ENCODE data around the gene ALX4. TPM values are rescaled to one million over a fixed set of nuclear protein-coding genes. Genes with fewer than 3 reads are reported as not detected.
A peak's percentile ranks its signal among the peaks of the same experiment; 100 is the strongest.

The ALX4 gene
- polyA plus RNA-seq, 1 donor from 2014 or later, result not detected

- H3K4me3 Mint-ChIP-seq, result no peak overlapping the region
- no peaks in the 10 kb centered on the region for H3K36me3 Mint-ChIP-seq
- H3K27ac Mint-ChIP-seq, result no peak overlapping the region
- H3K4me1 Mint-ChIP-seq, result peaks cover 0 to 1% (median 0%) of the 10 kb centered on the region in 3 donors
- no peaks in the 10 kb centered on the region for H3K9me3 Mint-ChIP-seq
- no peaks in the 10 kb centered on the region for H3K27me3 Mint-ChIP-seq
Measured at GRCh38 chr11:44264761-44265160, 45.2 kb downstream of the ALX4 start.

- no peaks in the 10 kb centered on the region for H3K9me3 Mint-ChIP-seq
- no peaks in the 10 kb centered on the region for H3K36me3 Mint-ChIP-seq
- no peak overlapping the region for H3K27ac Mint-ChIP-seq
- peaks cover 0 to 2% (median 0%) of the 10 kb centered on the region in 3 donors for H3K4me1 Mint-ChIP-seq
- no peak overlapping the region for H3K4me3 Mint-ChIP-seq
- no peaks in the 10 kb centered on the region for H3K27me3 Mint-ChIP-seq
Measured at GRCh38 chr11:44264438-44264749, 45.5 kb downstream of the ALX4 start.

DNA sequence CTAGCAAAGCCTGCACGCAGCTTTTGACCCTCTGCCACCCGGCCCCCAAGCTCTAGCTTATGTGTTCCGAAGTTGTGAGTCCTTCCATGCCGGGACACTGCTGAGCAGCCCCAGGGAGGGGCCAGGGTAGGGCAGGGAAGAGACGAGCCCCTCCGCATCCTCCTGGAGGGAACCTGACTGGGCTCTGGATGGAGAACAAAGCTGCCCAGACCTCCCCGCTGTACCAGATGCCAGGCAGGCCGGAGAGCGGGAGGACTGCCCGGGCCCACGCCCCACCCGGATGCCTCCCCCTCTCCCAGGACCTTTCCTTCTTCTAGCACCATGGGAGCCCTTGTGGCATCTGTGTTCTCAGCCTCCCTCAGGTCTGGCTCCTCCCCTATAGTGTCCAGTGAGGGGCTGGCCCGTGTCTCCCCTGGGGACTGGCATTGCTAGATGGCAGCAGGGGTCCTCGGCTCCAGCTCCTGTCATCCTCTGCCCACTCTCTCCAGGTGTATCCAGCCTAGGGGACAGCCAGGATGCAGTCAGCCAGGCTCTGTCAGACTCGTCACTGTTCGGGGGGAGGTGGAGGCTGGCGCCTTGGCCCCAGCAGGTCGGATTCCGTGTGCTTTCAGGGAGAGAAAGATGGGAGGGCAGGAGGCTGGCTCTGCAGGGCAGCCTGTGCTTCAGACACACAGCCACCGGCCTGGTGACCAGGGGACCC lies 46.1 kb downstream of the ALX4 start:
- H3K4me3 Mint-ChIP-seq, result no peak overlapping the region
- no peaks in the 10 kb centered on the region for H3K27me3 Mint-ChIP-seq
- no peak overlapping the region for H3K27ac Mint-ChIP-seq
- peaks cover 0 to 2% (median 0%) of the 10 kb centered on the region in 3 donors for H3K4me1 Mint-ChIP-seq
- H3K36me3 Mint-ChIP-seq, result no peaks in the 10 kb centered on the region
- H3K9me3 Mint-ChIP-seq, result no peaks in the 10 kb centered on the region

- no peaks in the 10 kb centered on the region for H3K36me3 Mint-ChIP-seq
- H3K9me3 Mint-ChIP-seq, result no peaks in the 10 kb centered on the region
- H3K27ac Mint-ChIP-seq, result no peak overlapping the region
- H3K27me3 Mint-ChIP-seq, result peaks cover 2% of the 10 kb centered on the region
- peaks cover 0 to 10% (median 6%) of the 10 kb centered on the region in 3 donors for H3K4me1 Mint-ChIP-seq
- H3K4me3 Mint-ChIP-seq, result no peak overlapping the region
Measured at GRCh38 chr11:44261800-44262591, 47.9 kb downstream of the ALX4 start.

DNA sequence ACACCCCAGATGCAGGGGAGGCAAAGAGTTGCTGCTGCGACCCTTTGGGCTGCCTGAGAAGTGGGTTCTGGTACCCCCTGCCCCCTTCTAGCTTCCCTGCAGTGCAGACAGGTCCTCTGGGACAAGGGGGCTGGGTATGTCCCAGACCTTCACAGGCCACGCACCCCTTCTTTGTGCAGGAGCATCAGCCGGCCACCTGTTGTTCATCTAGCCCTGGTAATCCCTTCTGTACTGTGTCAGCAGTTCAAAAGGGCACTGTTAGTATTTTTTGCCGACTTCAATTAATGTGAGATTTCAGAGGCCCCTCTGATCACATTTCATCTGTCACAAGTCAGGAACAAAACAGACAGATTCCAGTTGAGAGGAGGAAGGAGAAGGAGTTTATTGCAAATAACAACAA lies 49.9 kb downstream of the ALX4 start:
- no peaks in the 10 kb centered on the region for H3K36me3 Mint-ChIP-seq
- H3K4me3 Mint-ChIP-seq, result no peak overlapping the region
- H3K9me3 Mint-ChIP-seq, result no peaks in the 10 kb centered on the region
- H3K27ac Mint-ChIP-seq, result no peak overlapping the region
- peaks cover 2% of the 10 kb centered on the region for H3K27me3 Mint-ChIP-seq
- H3K4me1 Mint-ChIP-seq, result peaks cover 0 to 13% (median 12%) of the 10 kb centered on the region in 3 donors

DNA sequence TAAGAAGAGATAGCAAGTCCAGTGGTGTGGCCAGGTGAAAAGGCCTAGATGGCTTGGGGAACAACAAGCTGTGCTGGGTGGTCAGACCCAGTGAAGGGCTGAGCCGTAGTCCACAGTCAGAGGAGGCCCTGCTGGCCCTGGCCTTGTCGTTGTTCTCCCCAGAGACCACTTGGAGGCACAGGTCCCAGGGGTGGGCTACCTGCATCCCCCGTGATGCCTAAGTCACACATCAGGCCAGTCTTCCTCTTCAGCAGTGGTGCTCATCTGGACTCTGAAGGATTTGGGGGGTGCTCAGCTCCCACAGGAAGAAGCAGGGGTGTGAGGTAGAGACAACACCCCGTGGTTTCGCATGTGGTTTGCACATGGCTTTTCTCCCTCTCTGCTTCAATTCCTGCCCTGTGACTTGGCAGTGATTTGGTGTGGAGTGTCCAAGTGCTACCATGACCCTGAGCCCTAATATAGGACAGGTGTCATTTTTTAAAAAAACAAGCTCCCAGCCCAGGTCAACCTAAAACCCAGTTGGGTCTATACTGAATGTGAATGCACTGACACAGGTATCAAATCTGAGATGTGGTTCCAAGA lies 51.0 kb downstream of the ALX4 start:
- Mint-ChIP-seq H3K27ac (no peak overlapping the region), H3K9me3 (peaks cover 0 to 2% (median 0%) of the 10 kb centered on the region in 3 donors), H3K27me3 (peaks cover 2% of the 10 kb centered on the region), H3K4me3 (no peak overlapping the region), H3K36me3 (no peaks in the 10 kb centered on the region), H3K4me1 (peaks cover 0 to 13% (median 12%) of the 10 kb centered on the region in 3 donors)

DNA sequence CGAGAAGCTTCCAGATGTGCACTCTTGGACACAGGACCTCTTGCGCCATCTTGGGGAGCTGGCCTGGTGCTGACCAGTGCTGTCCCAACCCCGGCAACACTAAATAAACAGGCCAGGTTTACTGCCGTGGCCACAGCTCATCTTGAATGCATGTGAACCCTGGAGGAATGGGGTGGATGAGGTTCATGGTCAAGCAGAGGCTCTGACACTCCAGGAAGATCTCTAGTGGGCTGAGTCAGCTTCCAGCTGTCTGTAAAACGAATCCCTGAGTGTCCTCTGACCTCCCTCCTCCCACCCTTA lies 51.8 kb downstream of the ALX4 start:
- H3K9me3 Mint-ChIP-seq, result peaks cover 0 to 10% (median 1%) of the 10 kb centered on the region in 3 donors
- peaks cover 0 to 13% (median 12%) of the 10 kb centered on the region in 3 donors for H3K4me1 Mint-ChIP-seq
- H3K27me3 Mint-ChIP-seq, result peaks cover 2% of the 10 kb centered on the region
- no peak overlapping the region for H3K4me3 Mint-ChIP-seq
- no peak overlapping the region for H3K27ac Mint-ChIP-seq
- no peaks in the 10 kb centered on the region for H3K36me3 Mint-ChIP-seq

- Mint-ChIP-seq H3K27me3 (peaks cover 2% of the 10 kb centered on the region), H3K36me3 (peaks cover 4% of the 10 kb centered on the region), H3K9me3 (peaks cover 0 to 16% (median 5%) of the 10 kb centered on the region in 3 donors), H3K27ac (no peak overlapping the region), H3K4me1 (peaks cover 0 to 13% (median 12%) of the 10 kb centered on the region in 3 donors), H3K4me3 (no peak overlapping the region)
Measured at GRCh38 chr11:44257338-44258189, 52.4 kb downstream of the ALX4 start.

DNA sequence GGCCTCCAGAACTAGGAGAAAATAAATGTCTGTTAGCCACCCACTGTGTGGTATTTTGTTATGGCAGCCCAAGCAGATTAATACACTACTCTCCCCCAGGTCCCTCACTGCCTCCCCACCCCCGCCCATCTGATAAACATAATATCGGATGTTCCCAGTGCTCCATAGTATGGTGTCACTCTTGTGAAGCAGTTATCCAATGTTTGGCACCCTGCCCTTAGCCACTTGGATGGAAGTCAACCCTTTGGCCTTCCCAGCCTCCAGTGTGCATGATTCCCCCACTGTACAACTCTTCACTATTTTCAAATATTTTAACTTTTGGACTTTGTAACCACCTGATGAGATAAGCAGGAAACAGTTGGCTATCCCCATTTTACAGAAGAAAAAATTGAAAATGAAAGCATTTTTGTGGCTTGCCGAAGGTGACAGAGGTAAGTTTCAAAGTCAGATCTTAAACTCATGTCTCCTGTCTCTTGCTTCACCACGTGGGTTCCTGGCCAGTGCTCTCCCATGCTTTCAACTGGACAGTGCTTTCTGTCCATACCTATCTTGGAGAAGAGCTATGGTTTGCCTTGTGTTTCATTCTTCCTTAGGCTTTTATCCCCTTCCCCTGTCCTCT lies 53.2 kb downstream of the ALX4 start:
- H3K4me3 Mint-ChIP-seq, result peak overlapping the region in 1 of 4 donors; percentile 56
- H3K27ac Mint-ChIP-seq, result no peak overlapping the region
- peaks cover 4 to 24% (median 13%) of the 10 kb centered on the region in 3 donors for H3K9me3 Mint-ChIP-seq
- peaks cover 4% of the 10 kb centered on the region for H3K36me3 Mint-ChIP-seq
- peaks cover 2% of the 10 kb centered on the region for H3K27me3 Mint-ChIP-seq
- peaks cover 0 to 13% (median 12%) of the 10 kb centered on the region in 3 donors for H3K4me1 Mint-ChIP-seq

- peaks cover 5% of the 10 kb centered on the region for H3K36me3 Mint-ChIP-seq
- peaks cover 0 to 13% (median 12%) of the 10 kb centered on the region in 3 donors for H3K4me1 Mint-ChIP-seq
- H3K27ac Mint-ChIP-seq, result no peak overlapping the region
- H3K9me3 Mint-ChIP-seq, result peaks cover 10 to 36% (median 16%) of the 10 kb centered on the region in 3 donors
- H3K27me3 Mint-ChIP-seq, result peaks cover 2% of the 10 kb centered on the region
- peak overlapping the region in 1 of 4 donors; percentile 28 for H3K4me3 Mint-ChIP-seq
Measured at GRCh38 chr11:44255406-44256071, 54.4 kb downstream of the ALX4 start.

DNA sequence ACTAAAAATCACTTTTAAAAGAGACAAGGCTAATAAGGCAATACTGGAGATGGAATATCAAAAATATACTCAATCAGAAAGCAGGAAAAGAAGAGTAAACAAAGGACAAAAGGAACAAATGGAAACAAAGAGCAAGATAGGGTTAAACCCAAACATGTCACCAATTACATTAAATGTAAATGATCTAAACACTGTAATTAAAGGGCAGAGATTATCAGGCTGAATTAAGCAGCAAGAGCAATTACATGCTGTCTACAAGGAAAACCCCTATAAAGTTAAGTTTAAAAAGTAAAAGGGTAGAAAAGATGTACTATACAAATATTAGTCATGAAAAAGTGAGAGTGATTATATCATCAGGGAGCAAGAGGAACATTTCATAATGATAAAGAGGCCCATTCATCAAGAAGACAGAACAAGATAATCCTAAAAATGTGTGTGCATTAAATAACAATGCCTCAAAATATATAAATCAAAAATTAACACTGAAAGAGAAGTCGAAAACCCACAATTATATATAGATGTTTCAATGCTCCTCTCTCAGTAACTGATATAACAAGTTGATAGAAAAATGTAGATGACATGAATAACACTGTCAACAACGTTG lies 56.8 kb downstream of the ALX4 start:
- peaks cover 5% of the 10 kb centered on the region for H3K36me3 Mint-ChIP-seq
- no peak overlapping the region for H3K4me3 Mint-ChIP-seq
- H3K27me3 Mint-ChIP-seq, result no peaks in the 10 kb centered on the region
- H3K9me3 Mint-ChIP-seq, result peaks cover 10 to 36% (median 16%) of the 10 kb centered on the region in 3 donors
- H3K27ac Mint-ChIP-seq, result no peak overlapping the region
- peaks cover 0 to 10% (median 9%) of the 10 kb centered on the region in 3 donors for H3K4me1 Mint-ChIP-seq

- Mint-ChIP-seq H3K27me3 (no peaks in the 10 kb centered on the region), H3K27ac (no peak overlapping the region), H3K36me3 (peaks cover 7% of the 10 kb centered on the region), H3K9me3 (peaks cover 10 to 36% (median 16%) of the 10 kb centered on the region in 3 donors), H3K4me1 (no peaks in the 10 kb centered on the region), H3K4me3 (no peak overlapping the region)
Measured at GRCh38 chr11:44250421-44250820, 59.5 kb downstream of the ALX4 start.

DNA sequence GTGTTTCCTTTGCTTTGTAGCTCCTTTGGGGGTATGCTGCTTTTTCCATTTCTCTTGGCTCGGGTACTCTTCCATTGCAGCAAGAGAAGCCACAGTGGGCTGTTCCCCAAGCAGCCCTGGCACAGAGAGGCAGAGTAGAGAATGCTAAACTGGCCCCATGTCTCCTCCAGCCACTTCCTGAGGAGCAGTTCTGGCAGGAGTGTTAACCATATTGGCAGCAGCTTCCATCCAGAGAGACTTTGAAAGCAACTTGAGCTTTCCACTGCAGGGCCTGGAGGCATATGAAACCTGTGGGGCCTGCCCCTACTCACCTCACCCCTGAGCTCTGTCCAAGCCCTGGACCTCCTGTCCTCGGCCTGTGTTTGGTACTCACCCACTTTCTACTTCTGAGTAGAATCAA lies 61.8 kb downstream of the ALX4 start:
- no peaks in the 10 kb centered on the region for H3K4me1 Mint-ChIP-seq
- peaks cover 15% of the 10 kb centered on the region for H3K36me3 Mint-ChIP-seq
- no peaks in the 10 kb centered on the region for H3K27me3 Mint-ChIP-seq
- H3K4me3 Mint-ChIP-seq, result no peak overlapping the region
- H3K9me3 Mint-ChIP-seq, result peaks cover 10 to 25% (median 15%) of the 10 kb centered on the region in 3 donors
- no peak overlapping the region for H3K27ac Mint-ChIP-seq

GRCh38 chr11:44247508-44247907 lies 62.4 kb downstream of the ALX4 start:
- no peaks in the 10 kb centered on the region for H3K27me3 Mint-ChIP-seq
- H3K4me1 Mint-ChIP-seq, result no peaks in the 10 kb centered on the region
- no peak overlapping the region for H3K27ac Mint-ChIP-seq
- H3K9me3 Mint-ChIP-seq, result peaks cover 10 to 19% (median 10%) of the 10 kb centered on the region in 3 donors
- H3K36me3 Mint-ChIP-seq, result peaks cover 11% of the 10 kb centered on the region
- H3K4me3 Mint-ChIP-seq, result no peak overlapping the region
